Activated B cell treated with CpG ODN at 0.5 μM for 24 hours (primary cell): ENCODE data around the gene BAZ1B. TPM values are rescaled to one million over a fixed set of nuclear protein-coding genes. Genes with fewer than 3 reads are reported as not detected.
A peak's percentile ranks its signal among the peaks of the same experiment; 100 is the strongest.

ENCODE experiments used
- ATAC-seq: fragments of 200-7000 bp; cut with Tn5 transposase; one replicate; pipeline ENCODE4 v1.10.0; 2021; ENCODE audit warnings: low read depth, mild to moderate bottlenecking, moderate library complexity
- CTCF ChIA-PET: fragments of 350-600 bp; sonication (Branson Sonifier 250); formaldehyde crosslinking; loops from one replicate; lab custom pipeline; 2021; ENCODE audit warnings: antibody characterized with exemption; lab: Charles Lee
- POLR2A ChIA-PET: fragments of 350-600 bp; sonication (Branson Sonifier 250); formaldehyde crosslinking; loops from one replicate; lab custom pipeline; 2021; ENCODE audit warnings: antibody characterized with exemption; lab: Charles Lee
- DNase-seq: peaks from one replicate; pipeline ENCODE4 v3.0.0; 2022
- H3K27ac Mint-ChIP-seq: one replicate; pipeline ENCODE4 v1.8.0; 2020; ENCODE audit warnings: mixed read lengths
- H3K27me3 Mint-ChIP-seq: one replicate; pipeline ENCODE4 v1.8.0; 2021; ENCODE audit warnings: mixed read lengths
- H3K36me3 Mint-ChIP-seq: one replicate; pipeline ENCODE4 v1.8.0; 2021; ENCODE audit warnings: low read depth, mixed read lengths
- H3K4me1 Mint-ChIP-seq: one replicate; pipeline ENCODE4 v1.8.0; 2021; ENCODE audit warnings: mixed read lengths
- H3K4me3 Mint-ChIP-seq: one replicate; pipeline ENCODE4 v1.8.0; 2020; ENCODE audit warnings: mild to moderate bottlenecking, mixed read lengths
- H3K9me3 Mint-ChIP-seq: one replicate; pipeline ENCODE4 v1.8.0; 2020; ENCODE audit warnings: mixed read lengths
- CTCF ChIP-seq: fragments of 200-600 bp; IDR thresholded peaks from one replicate; pipeline ENCODE4 v1.8.0; 2022; ENCODE audit warnings: antibody characterized with exemption, mild to moderate bottlenecking
- intact Hi-C: fragments of 100-400 bp; cut with micrococcal nuclease; formaldehyde crosslinking; loops from one replicate; pipeline ENCODE4 v1.15.1; 2024
- total RNA-seq: library from RNA; stranded (reverse); gene quantifications from 2 replicates; pipeline ENCODE4 v1.2.3, GENCODE V29; 2022

BAZ1B gene
- total RNA-seq, 1 donor from 2014 or later, result 59.1 TPM

- peak overlapping the region; percentile 81 for H3K27ac Mint-ChIP-seq
- no peak for ATAC-seq
- H3K4me3 Mint-ChIP-seq, result peak overlapping the region; percentile 91
- no peak for TF ChIP-seq CTCF
- H3K9me3 Mint-ChIP-seq, result no peaks in the 10 kb centered on the region
- intact Hi-C loops, result loop anchor here (5.0 kb wide), 1 partner anchor 1137 kb away; the partner anchor contains the start of gene GTF2I
- DNase-seq, result no peak
- H3K27me3 Mint-ChIP-seq, result no peaks in the 10 kb centered on the region
- CTCF ChIA-PET, result no interaction called here
- POLR2A ChIA-PET, result interaction anchor here (0.7 to 1.1 kb wide), 2 partner anchors 12 to 35 kb away, joined by 3 to 4 read pairs; no protein-coding TSS in a partner anchor
- peaks cover 55% of the 10 kb centered on the region for H3K4me1 Mint-ChIP-seq
- peaks cover 39% of the 10 kb centered on the region for H3K36me3 Mint-ChIP-seq
These were observed 2.0 kb downstream of the BAZ1B start for GRCh38 chr7:73519867-73520672.

- intact Hi-C loops, result no loop called here
- ATAC-seq (no peak), DNase-seq (no peak)
- H3K27me3 Mint-ChIP-seq, result no peaks in the 10 kb centered on the region
- no peak overlapping the region for H3K27ac Mint-ChIP-seq
- peaks cover 54% of the 10 kb centered on the region for H3K4me1 Mint-ChIP-seq
- TF ChIP-seq CTCF, result no peak
- ChIA-PET CTCF (interaction anchor here (0.8 kb wide), 1 partner anchor 29 kb away, joined by 3 read pairs; no protein-coding TSS in a partner anchor), POLR2A (interaction anchor here (0.6 to 0.9 kb wide), 2 partner anchors 9 to 51 kb away, joined by 3 read pairs; no protein-coding TSS in a partner anchor)
- peaks cover 51% of the 10 kb centered on the region for H3K36me3 Mint-ChIP-seq
- H3K9me3 Mint-ChIP-seq, result no peaks in the 10 kb centered on the region
- no peak overlapping the region for H3K4me3 Mint-ChIP-seq
These were observed 3.6 kb downstream of the BAZ1B start for GRCh38 chr7:73518470-73518869.

- intact Hi-C loops, result no loop called here
- H3K36me3 Mint-ChIP-seq, result peaks cover 55% of the 10 kb centered on the region
- no peaks in the 10 kb centered on the region for H3K9me3 Mint-ChIP-seq
- no peak overlapping the region for H3K27ac Mint-ChIP-seq
- ATAC-seq, result no peak
- peaks cover 56% of the 10 kb centered on the region for H3K4me1 Mint-ChIP-seq
- CTCF ChIA-PET, result no interaction called here
- DNase-seq, result no peak
- no peak for TF ChIP-seq CTCF
- no peaks in the 10 kb centered on the region for H3K27me3 Mint-ChIP-seq
- POLR2A ChIA-PET, result no interaction called here
- H3K4me3 Mint-ChIP-seq, result no peak overlapping the region
These were observed 4.7 kb downstream of the BAZ1B start for GRCh38 chr7:73517241-73517995.

- POLR2A ChIA-PET, result interaction anchor here (0.6 kb wide), 1 partner anchor 210 kb away, joined by 3 read pairs; no protein-coding TSS in a partner anchor
- Mint-ChIP-seq H3K4me1 (peaks cover 41% of the 10 kb centered on the region), H3K27ac (no peak overlapping the region), H3K36me3 (peaks cover 57% of the 10 kb centered on the region), H3K27me3 (no peaks in the 10 kb centered on the region), H3K4me3 (no peak overlapping the region), H3K9me3 (no peaks in the 10 kb centered on the region)
- no peak for TF ChIP-seq CTCF
- no peak for ATAC-seq
- intact Hi-C loops, result no loop called here
- CTCF ChIA-PET, result no interaction called here
- DNase-seq, result no peak
These were observed 6.9 kb downstream of the BAZ1B start for GRCh38 chr7:73515178-73515577.
